ENCODE measurements around the gene ERAP2. TPM values are rescaled to one million over a fixed set of nuclear protein-coding genes. Genes with fewer than 3 reads are reported as not detected.

ERAP2 gene
- total and polyA plus RNA-seq, 10 of the 15 experiments (the other 5 are each of a cell fraction or from before 2014, with no cell fraction given) = 4.0 to 28.7 (median 11.7) TPM

DNA sequence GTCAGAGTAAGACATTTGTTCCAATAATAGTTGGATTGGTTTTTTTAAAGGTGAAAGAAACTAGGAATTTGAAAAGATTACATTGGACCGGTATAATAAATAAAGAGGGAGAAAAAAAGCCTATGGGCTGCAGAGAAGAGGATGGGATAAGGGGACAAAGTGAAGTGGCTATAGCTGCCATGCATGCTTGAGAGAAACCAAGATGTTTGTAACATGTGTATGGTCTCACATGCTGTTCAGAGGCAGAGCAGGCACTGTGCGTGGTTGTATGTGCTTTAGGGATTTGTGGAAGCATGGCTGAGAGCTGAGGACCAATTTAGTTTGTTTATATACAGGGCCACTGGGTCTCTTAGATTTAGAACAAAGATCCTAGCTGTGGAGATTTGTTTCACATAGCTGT, 92.3 kb downstream of the ERAP2 start (continued):
- no peak for TF ChIP-seq CREB1 (IDR thresholded peaks at IDR 0.05; ENCODE audit: low read depth)
- TF ChIP-seq KLF5 (IDR thresholded peaks at IDR 0.05; ENCODE audit: partially characterized antibody) = no peak
- TF ChIP-seq MYC (IDR thresholded peaks at IDR 0.05; ENCODE audit: insufficient read depth, insufficient read length, insufficient replicate concordance, low read length, severe bottlenecking) = no peak
- no peak for TF ChIP-seq FOXK2 (IDR thresholded peaks at IDR 0.05)
- TF ChIP-seq HDAC2 (IDR thresholded peaks at IDR 0.05) = no peak
- no peak for TF ChIP-seq RAD51 (IDR thresholded peaks at IDR 0.05)

Small RNA genes lying within 50 kb of the gene (small RNA-seq; reads per million reads assigned to genes)
- not detected for gene RF00019

Other genes starting within 250 kb of the ERAP2 start
- 47.7 and 57.0 TPM in 2 replicates for gene CAST, start 214.1 kb upstream of the ERAP2 start, total RNA-seq (2014; rRNA removed)
- 112 and 113 TPM in 2 replicates for gene CAST, start 214.1 kb upstream of the ERAP2 start, total RNA-seq (2014; rRNA removed; fragmentation: Illumina TruSeq; extraction: Trizol)
- 116 and 122 TPM in 2 replicates for gene CAST, start 214.1 kb upstream of the ERAP2 start, total RNA-seq (2021)
- 47.5 and 60.9 TPM in 2 replicates for gene CAST, start 214.1 kb upstream of the ERAP2 start, polyA plus RNA-seq (2011; rRNA removed)
- gene CAST, start 214.1 kb upstream of the ERAP2 start, polyA plus RNA-seq (2014; fragmentation: Illumina TruSeq; extraction: Trizol) = 138 and 140 TPM in 2 replicates
- gene CAST, start 214.1 kb upstream of the ERAP2 start, polyA plus RNA-seq (2014; fragmentation: Nextera tagmentation; extraction: Ambion mirVana) = 10 to 100 TPM; 31.7 to 40.8 TPM
- 47.4 and 55.1 TPM in 2 replicates for gene CAST, start 214.1 kb upstream of the ERAP2 start, polyA plus RNA-seq (2014; rRNA removed)
- 10 to 100 TPM; 82.0 to 94.8 TPM for gene CAST, start 214.1 kb upstream of the ERAP2 start, polyA plus RNA-seq (2016; fragmentation: Nextera tagmentation; extraction: Ambion mirVana)
- gene ERAP1, start 68.6 kb upstream of the ERAP2 start, total RNA-seq (2014; rRNA removed) = 57.4 and 63.4 TPM in 2 replicates
- 63.2 and 64.9 TPM in 2 replicates for gene ERAP1, start 68.6 kb upstream of the ERAP2 start, total RNA-seq (2014; rRNA removed; fragmentation: Illumina TruSeq; extraction: Trizol)
- gene ERAP1, start 68.6 kb upstream of the ERAP2 start, total RNA-seq (2021) = 85.8 and 89.6 TPM in 2 replicates
- 76.2 and 90.7 TPM in 2 replicates for gene ERAP1, start 68.6 kb upstream of the ERAP2 start, polyA plus RNA-seq (2011; rRNA removed)
- gene ERAP1, start 68.6 kb upstream of the ERAP2 start, polyA plus RNA-seq (2014; fragmentation: Illumina TruSeq; extraction: Trizol) = 76.6 and 98.1 TPM in 2 replicates
- 1 to 10 TPM; 6.9 to 9.0 TPM for gene ERAP1, start 68.6 kb upstream of the ERAP2 start, polyA plus RNA-seq (2014; fragmentation: Nextera tagmentation; extraction: Ambion mirVana)
- gene ERAP1, start 68.6 kb upstream of the ERAP2 start, polyA plus RNA-seq (2014; rRNA removed) = 47.4 and 47.9 TPM in 2 replicates
- gene ERAP1, start 68.6 kb upstream of the ERAP2 start, polyA plus RNA-seq (2016; fragmentation: Nextera tagmentation; extraction: Ambion mirVana) = 10 to 100 TPM; 45.5 to 53.3 TPM
- gene LNPEP, start 59.6 kb downstream of the ERAP2 start, total RNA-seq (2014; rRNA removed) = 38.5 and 56.2 TPM in 2 replicates
- 54.9 and 62.3 TPM in 2 replicates for gene LNPEP, start 59.6 kb downstream of the ERAP2 start, total RNA-seq (2014; rRNA removed; fragmentation: Illumina TruSeq; extraction: Trizol)
- 50.8 and 51.1 TPM in 2 replicates for gene LNPEP, start 59.6 kb downstream of the ERAP2 start, total RNA-seq (2021)
- 44.7 and 67.7 TPM in 2 replicates for gene LNPEP, start 59.6 kb downstream of the ERAP2 start, polyA plus RNA-seq (2011; rRNA removed)
- 26.1 and 34.4 TPM in 2 replicates for gene LNPEP, start 59.6 kb downstream of the ERAP2 start, polyA plus RNA-seq (2014; fragmentation: Illumina TruSeq; extraction: Trizol)
- gene LNPEP, start 59.6 kb downstream of the ERAP2 start, polyA plus RNA-seq (2014; fragmentation: Nextera tagmentation; extraction: Ambion mirVana) = 1 to 10 TPM; 5.6 to 7.3 TPM
- 17.1 and 21.0 TPM in 2 replicates for gene LNPEP, start 59.6 kb downstream of the ERAP2 start, polyA plus RNA-seq (2014; rRNA removed)
- gene LNPEP, start 59.6 kb downstream of the ERAP2 start, polyA plus RNA-seq (2016; fragmentation: Nextera tagmentation; extraction: Ambion mirVana) = 10 to 100 TPM; 23.2 to 23.9 TPM

Data from GM12878 (cell line).